K562 (cell line): Measurements from ENCODE around the gene EGR1. TPM values are rescaled to one million over a fixed set of nuclear protein-coding genes. Genes with fewer than 3 reads are reported as not detected.

Experiments used
- HNRNPL ChIP-seq: fragments of 200-400 bp; formaldehyde crosslinking; IDR thresholded peaks from 2 replicates; pipeline ENCODE4 v1.6.1; 2017; ENCODE audit warnings: low read depth, mild to moderate bottlenecking, low read length
- MCM7 ChIP-seq, 2 experiments: fragments of 450-650 bp; IDR thresholded peaks; 2 replicates each; pipeline ENCODE4 v1.6.1; 2016 to 2018
- ZFPM2 ChIP-seq: fragments of 250-450 bp; sonication (Bioruptor Pico); IDR thresholded peaks from 2 replicates; pipeline ENCODE4 v1.5.1; 2022; ENCODE audit warnings: mild to moderate bottlenecking
- ZKSCAN1 ChIP-seq: fragments of 150-350 bp; IDR thresholded peaks from 2 replicates; pipeline ENCODE4 v1.6.1; 2016; ENCODE audit warnings: low read depth, low read length
- ZNF436 ChIP-seq: fragments of 250-450, 450-650 bp; sonication (Bioruptor Pico); formaldehyde crosslinking; IDR thresholded peaks from 2 replicates; pipeline ENCODE4 v1.7.0; 2020; ENCODE audit warnings: mild to moderate bottlenecking
- polyA plus RNA-seq, 8 experiments: library from polyadenylated mRNA; depleted of rRNA in 4 of 8; stranded (reverse) in 5 of 8; unstranded in 3 of 8; fragments of >200 nt; fragmentation: Nextera tagmentation in 2 of 8; fragmentation: Illumina TruSeq in 1 of 8; extraction: Ambion mirVana in 2 of 8; extraction: Trizol in 1 of 8; gene quantifications; 2 replicates each; pipeline versions ENCODE4 v1.2.1 to v1.2.3, GENCODE V29; 2011 to 2014; ENCODE audit warnings: inconsistent platforms in 1 of 8, missing spikeins in 1 of 8
- total RNA-seq, 7 experiments: library from RNA; depleted of rRNA in 6 of 7; stranded (reverse); fragments of >200 nt in 6 of 7; fragmentation: Illumina TruSeq in 2 of 7; extraction: Trizol in 2 of 7; gene quantifications; 2 replicates each; pipeline versions ENCODE4 v1.2.1 to v1.2.3, GENCODE V29; 2011 to 2021; ENCODE audit warnings: low replicate concordance in 1 of 7
- TF ChIP-seq, protein P1 (sequence below): sonication (generic); formaldehyde crosslinking; IDR thresholded peaks from 2 replicates; pipeline ENCODE4 v1.8.0; 2023; ENCODE audit warnings: mild to moderate bottlenecking, missing genetic modification reagents
- TF ChIP-seq, protein P2 (sequence below): fragments of 250-450 bp; sonication (Bioruptor Pico); IDR thresholded peaks from 2 replicates; pipeline ENCODE4 v1.5.0; 2021
- TF ChIP-seq, protein P3 (sequence below): sonication (generic); formaldehyde crosslinking; IDR thresholded peaks from 2 replicates; pipeline ENCODE4 v1.8.1; 2023; ENCODE audit warnings: mild to moderate bottlenecking, missing genetic modification reagents
- TF ChIP-seq, protein P4 (sequence below), 2 experiments: fragments of 450-650 bp in 1 of 2; sonication (generic) in 1 of 2; formaldehyde crosslinking in 1 of 2; IDR thresholded peaks; 2 replicates each; pipeline versions ENCODE4 v1.7.1 to v1.9.0; 2016 to 2022; ENCODE audit warnings: inconsistent platforms in 1 of 2, mild to moderate bottlenecking in 1 of 2, missing genetic modification reagents in 1 of 2
- TF ChIP-seq, protein P5 (sequence below): fragments of 450-650 bp; IDR thresholded peaks from 2 replicates; pipeline ENCODE4 v1.6.1; 2014; ENCODE audit warnings: low read depth, mild to moderate bottlenecking, moderate library complexity, borderline replicate concordance
- TF ChIP-seq, protein P6 (sequence below): fragments of 450-650 bp; conservative IDR thresholded peaks from 2 replicates; pipeline ENCODE4 v1.6.1; 2016; ENCODE audit warnings: missing genetic modification characterization, low read depth, mild to moderate bottlenecking, control low read depth, missing compliant biosample characterization

EGR1 gene
- total and polyA plus RNA-seq, 9 of the 15 experiments (the other 6 are each of a cell fraction or from before 2014, with no cell fraction given), result 1.3 to 132 (median 21.5) TPM

DNA sequence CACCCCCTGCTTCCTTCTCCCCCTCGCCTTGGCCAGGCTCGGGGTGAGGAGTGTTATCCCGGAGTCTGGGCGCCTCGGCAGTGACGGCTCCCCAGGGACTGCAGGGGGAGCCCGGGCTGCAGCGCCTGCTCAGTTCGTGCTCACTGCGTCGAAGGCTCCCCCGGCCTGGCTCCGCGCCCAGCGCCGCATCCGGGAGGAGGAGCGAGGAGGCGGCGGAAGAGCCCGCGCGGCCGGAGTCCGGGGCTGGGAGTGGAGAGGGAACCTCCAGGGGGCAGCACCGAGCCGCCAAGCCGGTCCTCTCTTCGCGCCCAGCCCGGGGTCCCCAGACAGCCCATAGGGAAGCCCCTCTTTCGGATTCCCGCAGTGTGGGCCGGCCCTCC lies 1.3 kb upstream of the EGR1 start (continued):
- TF ChIP-seq, protein P1, sequence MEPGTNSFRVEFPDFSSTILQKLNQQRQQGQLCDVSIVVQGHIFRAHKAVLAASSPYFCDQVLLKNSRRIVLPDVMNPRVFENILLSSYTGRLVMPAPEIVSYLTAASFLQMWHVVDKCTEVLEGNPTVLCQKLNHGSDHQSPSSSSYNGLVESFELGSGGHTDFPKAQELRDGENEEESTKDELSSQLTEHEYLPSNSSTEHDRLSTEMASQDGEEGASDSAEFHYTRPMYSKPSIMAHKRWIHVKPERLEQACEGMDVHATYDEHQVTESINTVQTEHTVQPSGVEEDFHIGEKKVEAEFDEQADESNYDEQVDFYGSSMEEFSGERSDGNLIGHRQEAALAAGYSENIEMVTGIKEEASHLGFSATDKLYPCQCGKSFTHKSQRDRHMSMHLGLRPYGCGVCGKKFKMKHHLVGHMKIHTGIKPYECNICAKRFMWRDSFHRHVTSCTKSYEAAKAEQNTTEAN (CRISPR knock-in tag), result peak; percentile 85; the same call in 1 of the 2 replicates
- TF ChIP-seq, protein P2, sequence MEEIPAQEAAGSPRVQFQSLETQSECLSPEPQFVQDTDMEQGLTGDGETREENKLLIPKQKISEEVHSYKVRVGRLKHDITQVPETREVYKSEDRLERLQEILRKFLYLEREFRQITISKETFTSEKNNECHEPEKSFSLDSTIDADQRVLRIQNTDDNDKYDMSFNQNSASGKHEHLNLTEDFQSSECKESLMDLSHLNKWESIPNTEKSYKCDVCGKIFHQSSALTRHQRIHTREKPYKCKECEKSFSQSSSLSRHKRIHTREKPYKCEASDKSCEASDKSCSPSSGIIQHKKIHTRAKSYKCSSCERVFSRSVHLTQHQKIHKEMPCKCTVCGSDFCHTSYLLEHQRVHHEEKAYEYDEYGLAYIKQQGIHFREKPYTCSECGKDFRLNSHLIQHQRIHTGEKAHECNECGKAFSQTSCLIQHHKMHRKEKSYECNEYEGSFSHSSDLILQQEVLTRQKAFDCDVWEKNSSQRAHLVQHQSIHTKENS (CRISPR knock-in tag), result no peak
- TF ChIP-seq, protein P3, sequence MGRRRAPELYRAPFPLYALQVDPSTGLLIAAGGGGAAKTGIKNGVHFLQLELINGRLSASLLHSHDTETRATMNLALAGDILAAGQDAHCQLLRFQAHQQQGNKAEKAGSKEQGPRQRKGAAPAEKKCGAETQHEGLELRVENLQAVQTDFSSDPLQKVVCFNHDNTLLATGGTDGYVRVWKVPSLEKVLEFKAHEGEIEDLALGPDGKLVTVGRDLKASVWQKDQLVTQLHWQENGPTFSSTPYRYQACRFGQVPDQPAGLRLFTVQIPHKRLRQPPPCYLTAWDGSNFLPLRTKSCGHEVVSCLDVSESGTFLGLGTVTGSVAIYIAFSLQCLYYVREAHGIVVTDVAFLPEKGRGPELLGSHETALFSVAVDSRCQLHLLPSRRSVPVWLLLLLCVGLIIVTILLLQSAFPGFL (CRISPR knock-in tag), result no peak
- TF ChIP-seq, protein P4, sequence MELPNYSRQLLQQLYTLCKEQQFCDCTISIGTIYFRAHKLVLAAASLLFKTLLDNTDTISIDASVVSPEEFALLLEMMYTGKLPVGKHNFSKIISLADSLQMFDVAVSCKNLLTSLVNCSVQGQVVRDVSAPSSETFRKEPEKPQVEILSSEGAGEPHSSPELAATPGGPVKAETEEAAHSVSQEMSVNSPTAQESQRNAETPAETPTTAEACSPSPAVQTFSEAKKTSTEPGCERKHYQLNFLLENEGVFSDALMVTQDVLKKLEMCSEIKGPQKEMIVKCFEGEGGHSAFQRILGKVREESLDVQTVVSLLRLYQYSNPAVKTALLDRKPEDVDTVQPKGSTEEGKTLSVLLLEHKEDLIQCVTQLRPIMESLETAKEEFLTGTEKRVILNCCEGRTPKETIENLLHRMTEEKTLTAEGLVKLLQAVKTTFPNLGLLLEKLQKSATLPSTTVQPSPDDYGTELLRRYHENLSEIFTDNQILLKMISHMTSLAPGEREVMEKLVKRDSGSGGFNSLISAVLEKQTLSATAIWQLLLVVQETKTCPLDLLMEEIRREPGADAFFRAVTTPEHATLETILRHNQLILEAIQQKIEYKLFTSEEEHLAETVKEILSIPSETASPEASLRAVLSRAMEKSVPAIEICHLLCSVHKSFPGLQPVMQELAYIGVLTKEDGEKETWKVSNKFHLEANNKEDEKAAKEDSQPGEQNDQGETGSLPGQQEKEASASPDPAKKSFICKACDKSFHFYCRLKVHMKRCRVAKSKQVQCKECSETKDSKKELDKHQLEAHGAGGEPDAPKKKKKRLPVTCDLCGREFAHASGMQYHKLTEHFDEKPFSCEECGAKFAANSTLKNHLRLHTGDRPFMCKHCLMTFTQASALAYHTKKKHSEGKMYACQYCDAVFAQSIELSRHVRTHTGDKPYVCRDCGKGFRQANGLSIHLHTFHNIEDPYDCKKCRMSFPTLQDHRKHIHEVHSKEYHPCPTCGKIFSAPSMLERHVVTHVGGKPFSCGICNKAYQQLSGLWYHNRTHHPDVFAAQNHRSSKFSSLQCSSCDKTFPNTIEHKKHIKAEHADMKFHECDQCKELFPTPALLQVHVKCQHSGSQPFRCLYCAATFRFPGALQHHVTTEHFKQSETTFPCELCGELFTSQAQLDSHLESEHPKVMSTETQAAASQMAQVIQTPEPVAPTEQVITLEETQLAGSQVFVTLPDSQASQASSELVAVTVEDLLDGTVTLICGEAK (IDR thresholded peaks at IDR 0.05), result no peak; the same call in none of the 2 replicates
- TF ChIP-seq, protein P4 (CRISPR knock-in tag; IDR thresholded peaks at IDR 0.05), result no peak
- TF ChIP-seq MCM7 (IDR thresholded peaks at IDR 0.05) (no peak), ZNF436 (CRISPR knock-in tag) (no peak), ZFPM2 (no peak), HNRNPL (no peak; the same call in 1 of the 2 replicates), ZKSCAN1 (no peak)
- TF ChIP-seq, protein P5, sequence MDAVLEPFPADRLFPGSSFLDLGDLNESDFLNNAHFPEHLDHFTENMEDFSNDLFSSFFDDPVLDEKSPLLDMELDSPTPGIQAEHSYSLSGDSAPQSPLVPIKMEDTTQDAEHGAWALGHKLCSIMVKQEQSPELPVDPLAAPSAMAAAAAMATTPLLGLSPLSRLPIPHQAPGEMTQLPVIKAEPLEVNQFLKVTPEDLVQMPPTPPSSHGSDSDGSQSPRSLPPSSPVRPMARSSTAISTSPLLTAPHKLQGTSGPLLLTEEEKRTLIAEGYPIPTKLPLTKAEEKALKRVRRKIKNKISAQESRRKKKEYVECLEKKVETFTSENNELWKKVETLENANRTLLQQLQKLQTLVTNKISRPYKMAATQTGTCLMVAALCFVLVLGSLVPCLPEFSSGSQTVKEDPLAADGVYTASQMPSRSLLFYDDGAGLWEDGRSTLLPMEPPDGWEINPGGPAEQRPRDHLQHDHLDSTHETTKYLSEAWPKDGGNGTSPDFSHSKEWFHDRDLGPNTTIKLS, result no peak
- TF ChIP-seq, protein P6, sequence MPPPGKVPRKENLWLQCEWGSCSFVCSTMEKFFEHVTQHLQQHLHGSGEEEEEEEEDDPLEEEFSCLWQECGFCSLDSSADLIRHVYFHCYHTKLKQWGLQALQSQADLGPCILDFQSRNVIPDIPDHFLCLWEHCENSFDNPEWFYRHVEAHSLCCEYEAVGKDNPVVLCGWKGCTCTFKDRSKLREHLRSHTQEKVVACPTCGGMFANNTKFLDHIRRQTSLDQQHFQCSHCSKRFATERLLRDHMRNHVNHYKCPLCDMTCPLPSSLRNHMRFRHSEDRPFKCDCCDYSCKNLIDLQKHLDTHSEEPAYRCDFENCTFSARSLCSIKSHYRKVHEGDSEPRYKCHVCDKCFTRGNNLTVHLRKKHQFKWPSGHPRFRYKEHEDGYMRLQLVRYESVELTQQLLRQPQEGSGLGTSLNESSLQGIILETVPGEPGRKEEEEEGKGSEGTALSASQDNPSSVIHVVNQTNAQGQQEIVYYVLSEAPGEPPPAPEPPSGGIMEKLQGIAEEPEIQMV (tag), result no peak
